NCI-H526 treated with DMSO at 0.1 percent for 48 hours (cell line): ENCODE measurements around the gene LRP1B.

Source experiments
- DNase-seq: peaks from one replicate; lab custom pipeline; 2025; lab: John Stamatoyannopoulos, UW

LRP1B gene

GRCh38 chr2:140529706-140530105 is 1601.1 kb downstream of the LRP1B start:
- DNase-seq, result no peak

DNA sequence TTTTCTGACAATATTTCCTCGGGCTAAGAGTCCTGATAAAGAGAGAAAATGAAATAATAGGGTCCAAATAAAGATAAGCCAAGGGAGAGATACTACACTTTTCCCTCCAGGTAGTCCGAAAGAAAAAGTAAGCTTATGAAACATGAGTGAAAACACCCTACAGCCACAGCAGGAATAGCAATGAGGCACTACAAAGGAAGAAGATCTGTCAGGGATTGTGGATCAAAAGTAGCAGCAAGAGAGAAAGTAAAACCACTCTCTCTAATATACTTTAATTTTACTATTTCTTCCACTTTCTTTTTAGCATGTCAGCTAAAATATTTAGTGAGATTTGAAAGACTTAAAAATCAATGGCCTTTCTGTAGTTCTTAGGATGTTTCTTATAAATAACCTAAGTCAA is 1601.8 kb downstream of the LRP1B start:
- DNase-seq, result no peak

GRCh38 chr2:140526575-140526974 is 1604.2 kb downstream of the LRP1B start:
- DNase-seq, result no peak

- no peak for DNase-seq
Observed at GRCh38 chr2:140512106-140512505, 1618.7 kb downstream of the LRP1B start.

- DNase-seq, result no peak
Observed at GRCh38 chr2:140509765-140510164, 1621.1 kb downstream of the LRP1B start.

DNA sequence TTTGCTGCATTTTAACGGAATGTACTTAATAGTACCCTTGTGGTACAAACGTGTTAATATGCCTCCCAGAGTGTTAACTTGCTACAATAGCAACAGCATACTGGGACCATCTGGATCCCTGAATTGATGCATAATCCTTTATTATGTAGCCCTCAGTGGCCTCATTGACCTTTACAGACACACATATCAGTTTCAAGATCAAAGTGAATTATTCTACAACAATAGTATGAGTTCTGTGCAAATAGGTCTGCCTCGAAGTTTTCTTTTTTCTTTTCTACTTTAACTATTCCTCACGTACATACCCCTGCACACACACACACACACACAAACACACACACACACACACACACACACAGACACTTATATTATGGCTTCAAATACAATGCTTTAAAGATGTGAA is 1622.1 kb downstream of the LRP1B start:
- no peak for DNase-seq

DNA sequence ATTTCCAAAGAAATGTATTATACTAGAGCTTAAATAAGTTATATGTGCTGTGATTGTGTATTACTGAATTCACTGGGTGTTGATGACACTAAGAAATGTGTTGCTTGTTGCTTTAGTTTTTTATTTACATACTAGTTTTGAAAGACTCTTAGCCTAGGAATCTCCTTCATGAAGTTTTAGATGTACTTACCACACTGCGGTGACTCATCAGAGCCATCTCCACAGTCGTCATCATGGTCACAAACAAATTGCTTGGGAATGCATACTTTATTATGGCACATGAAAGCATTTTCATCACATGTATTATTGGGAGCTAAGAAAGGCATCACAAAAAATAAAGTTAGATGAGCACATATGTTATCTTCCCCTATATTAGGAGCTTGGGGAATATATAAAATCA is 1624.2 kb downstream of the LRP1B start:
- DNase-seq, result no peak

- no peak for DNase-seq
Observed at GRCh38 chr2:140504601-140505000, 1626.2 kb downstream of the LRP1B start.

DNA sequence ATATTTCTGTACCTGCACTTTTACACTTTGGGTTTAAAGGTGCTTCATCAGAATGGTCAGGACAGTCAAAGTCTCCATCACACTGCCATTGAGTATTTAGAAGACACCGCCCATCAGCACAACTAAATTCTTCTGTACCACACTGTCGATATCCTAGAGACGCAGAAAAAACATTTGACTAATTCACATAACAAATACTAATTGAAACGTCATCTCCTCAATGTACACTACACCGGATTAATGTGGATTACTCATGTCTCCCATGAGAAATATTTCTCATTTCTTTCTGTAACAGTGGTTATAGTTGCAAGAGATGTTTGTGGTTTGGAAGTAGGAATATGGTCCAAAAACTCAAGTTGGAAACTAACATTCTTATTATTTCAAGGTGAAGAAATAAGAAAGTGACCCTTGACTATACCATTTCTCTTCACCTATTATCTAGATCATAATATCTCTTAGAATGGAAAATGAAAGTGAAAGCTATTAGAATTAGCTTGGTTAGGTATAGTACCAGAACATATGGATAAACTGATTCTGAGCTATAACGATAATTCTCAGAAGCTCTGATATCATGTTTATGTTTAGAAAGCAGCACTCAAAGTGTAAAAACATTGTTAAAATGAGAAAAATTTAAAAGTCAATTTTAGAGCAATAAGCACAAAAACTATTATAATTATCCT is 1627.7 kb downstream of the LRP1B start:
- DNase-seq, result no peak

DNA sequence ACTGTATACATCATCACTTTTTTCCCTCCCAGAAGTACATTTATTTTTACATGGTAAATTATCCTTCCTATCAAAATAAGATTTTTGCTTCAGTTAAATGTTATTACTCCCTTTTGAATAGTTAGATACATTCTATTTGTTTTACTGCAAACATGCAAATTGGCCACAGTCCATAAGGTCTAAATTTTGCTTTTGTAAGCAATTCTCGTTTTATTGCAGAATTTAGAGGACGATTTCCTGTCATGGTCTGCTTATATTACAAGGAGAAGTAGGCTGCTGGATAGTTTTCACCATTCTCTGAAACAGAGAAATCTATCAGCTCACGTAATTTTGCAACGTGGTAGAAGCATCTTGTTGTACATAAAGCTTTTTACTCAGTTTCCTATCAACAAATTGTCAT is 1632.5 kb downstream of the LRP1B start:
- no peak for DNase-seq

GRCh38 chr2:140496714-140497113 is 1634.1 kb downstream of the LRP1B start:
- no peak for DNase-seq

DNA sequence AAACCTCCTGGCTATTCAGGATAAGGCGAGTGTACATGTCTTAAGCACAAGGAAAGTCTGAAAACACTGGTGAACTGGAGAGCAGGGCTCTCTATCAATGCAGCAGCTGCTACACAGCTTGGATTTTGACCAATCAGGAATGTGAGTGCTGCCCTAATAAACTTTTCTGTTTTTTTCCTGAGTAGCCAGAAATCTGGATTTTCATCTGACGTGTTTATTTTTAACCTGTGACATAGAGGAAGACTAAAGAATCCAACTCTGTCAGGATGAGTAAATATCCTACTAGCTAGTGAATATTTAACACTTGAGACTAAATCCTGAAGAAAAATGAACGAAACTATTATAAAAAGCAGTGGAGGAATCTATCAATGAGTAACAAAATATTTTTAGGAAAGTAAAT is 1638.9 kb downstream of the LRP1B start:
- DNase-seq, result no peak

DNA sequence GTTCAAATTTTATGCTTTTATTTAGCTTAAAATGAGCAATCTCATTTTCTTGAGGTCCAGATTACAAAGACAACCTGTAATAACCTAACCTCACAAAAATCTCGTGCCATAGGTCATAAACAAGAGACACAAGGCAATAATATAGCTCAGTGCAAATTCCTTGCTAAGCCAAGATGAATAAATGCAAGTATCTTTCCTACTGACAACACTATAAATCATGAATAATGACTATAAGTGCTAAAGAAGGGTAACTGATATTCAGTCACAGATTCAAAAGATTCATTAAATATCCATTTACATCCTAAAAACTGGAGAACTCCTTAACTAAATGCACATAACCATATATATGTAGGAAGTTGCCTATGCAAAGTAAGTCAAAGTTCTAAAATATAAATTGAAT is 1641.6 kb downstream of the LRP1B start:
- no peak for DNase-seq

DNA sequence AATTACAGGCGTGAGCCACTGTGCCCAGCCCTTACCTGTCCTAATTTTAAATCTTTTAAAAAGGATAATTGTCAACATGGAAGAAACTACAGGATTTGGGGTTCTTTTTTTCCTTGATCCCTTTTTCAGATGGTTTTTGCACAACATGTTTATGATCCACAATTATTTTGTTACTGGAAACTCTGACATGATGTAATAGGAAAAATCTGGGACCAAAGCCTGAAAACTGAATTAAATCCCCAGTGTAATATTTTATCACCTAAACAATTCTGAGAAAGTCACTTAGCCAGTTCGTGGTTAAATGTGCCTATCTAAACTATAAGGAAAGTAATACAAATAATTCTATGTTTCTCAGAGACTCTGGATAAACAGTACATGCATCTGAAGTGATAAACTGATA is 1649.7 kb downstream of the LRP1B start:
- DNase-seq, result no peak

GRCh38 chr2:140473851-140474250 is 1657.0 kb downstream of the LRP1B start:
- DNase-seq, result no peak

DNA sequence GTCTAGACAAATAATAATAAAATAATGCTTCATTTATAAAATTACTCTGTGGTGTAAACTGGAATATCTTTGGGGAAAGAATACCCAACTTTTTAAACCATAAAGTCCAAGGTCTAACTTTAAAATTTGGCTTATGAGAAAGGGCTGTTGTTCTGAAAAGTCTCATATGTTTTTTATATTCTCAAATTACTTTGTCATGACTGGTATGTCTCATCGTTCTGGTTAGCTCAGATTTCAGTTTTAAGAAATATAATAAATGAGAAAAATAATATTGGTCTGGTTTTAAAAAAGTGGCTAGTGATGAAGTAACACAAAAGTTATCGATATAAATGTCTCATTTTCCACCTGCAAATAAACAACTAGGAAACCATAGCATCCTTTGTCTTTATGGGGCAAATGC is 1658.1 kb downstream of the LRP1B start:
- DNase-seq, result no peak

GRCh38 chr2:140465301-140465700 is 1665.5 kb downstream of the LRP1B start:
- DNase-seq, result no peak

GRCh38 chr2:140462990-140463389 is 1667.8 kb downstream of the LRP1B start:
- no peak for DNase-seq

DNA sequence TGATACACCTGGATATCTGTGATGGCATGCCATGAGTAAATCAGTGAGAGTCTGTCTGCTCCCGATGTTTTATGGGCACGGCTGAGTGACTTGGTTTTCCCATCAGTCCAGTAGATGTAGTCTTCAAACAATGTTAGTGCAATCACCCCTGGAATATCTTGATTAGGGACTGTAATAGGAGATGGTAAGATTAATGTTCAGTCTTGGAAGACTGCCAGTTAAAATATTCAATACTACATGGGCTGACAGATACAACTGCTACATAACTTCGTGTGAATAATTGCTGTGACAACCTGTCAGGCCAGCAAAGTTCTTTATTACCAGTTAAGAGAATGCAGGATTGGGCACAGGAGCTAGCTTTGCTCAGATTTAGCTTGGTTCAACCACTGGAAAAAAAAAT is 1673.3 kb downstream of the LRP1B start:
- DNase-seq, result no peak

GRCh38 chr2:140455315-140455714 is 1675.5 kb downstream of the LRP1B start:
- DNase-seq, result no peak

DNA sequence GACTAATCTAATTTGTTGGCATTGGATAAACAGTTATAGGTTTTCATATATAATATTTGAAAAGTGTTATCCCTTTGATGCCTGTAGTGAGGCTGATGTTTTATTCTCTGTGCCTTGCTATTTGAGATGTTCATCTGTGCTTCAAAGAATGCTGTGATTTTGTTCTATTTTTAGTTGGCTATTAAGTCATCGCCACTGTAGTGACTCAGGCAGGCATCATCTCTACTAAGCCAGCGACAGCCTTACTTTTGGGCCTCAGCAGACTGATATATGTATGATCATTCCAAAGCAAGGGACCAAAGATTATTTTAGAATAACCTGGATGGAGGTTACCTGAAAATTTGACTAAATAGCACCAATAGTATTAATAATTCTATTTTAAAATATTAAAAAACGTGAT is 1676.1 kb downstream of the LRP1B start:
- DNase-seq, result no peak

DNA sequence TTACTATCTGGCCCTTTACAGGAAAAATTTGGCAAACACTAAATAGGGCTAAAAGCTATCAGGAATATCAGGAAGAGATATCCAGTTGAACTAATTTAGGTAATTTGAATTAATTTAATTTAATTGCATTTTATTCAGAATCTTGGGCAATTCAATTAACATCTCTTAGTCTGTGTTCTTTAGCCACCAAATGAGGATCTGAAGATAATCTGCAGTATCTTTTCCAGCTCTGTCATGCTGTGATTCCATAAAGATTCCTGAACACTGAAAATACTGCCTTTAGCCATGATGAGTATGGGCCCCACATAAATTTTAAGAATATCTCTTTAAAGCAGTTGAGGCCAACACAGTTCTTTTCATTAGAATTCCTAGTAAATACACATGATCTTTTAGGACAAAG is 1679.5 kb downstream of the LRP1B start:
- no peak for DNase-seq

DNA sequence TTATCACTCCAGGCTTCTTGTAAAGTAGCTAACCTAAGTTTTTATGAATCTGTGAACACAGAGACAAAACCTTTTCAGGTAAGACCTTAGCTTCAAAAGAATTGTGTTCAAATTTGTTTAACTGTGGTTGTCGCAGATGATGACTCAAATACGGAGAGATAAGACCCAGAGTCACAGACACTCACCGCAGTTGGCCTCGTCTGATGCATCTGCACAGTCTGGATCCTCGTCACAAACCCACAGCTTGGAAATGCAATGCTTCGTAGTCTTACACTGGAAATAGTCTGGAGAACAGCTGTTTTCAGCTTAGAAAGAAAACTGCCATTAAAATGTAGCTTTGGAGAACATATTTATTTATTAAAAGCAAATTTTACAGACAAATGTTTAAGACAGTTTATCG is 1688.5 kb downstream of the LRP1B start:
- no peak for DNase-seq

DNA sequence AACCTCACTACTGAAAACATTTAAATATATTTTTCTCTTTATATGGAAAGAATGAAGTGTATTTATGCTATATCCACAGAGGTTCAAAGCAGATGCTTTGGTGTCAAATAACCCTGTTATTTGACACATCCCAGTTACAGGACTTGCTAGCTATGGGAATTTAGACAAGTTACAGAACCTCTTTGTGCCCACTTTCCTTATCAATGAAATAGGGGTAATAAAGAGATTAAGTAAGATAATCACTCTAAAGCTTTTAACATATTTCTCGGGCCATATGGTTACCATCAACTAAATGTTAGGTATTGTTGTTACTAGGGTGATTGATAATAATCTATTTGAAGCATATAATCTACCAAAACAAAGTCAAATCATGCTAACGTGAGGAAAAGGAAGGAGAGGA is 1690.0 kb downstream of the LRP1B start:
- DNase-seq, result no peak

GRCh38 chr2:140436936-140437335 is 1693.9 kb downstream of the LRP1B start:
- no peak for DNase-seq
